Head of caudate nucleus (tissue), 42 donors: Measurements from ENCODE around the gene DNAJC5.
A peak's percentile ranks its signal among the peaks of the same experiment; 100 is the strongest.
"Not testable (repeated sequence)": the region's sequence is repeated elsewhere in the genome, so short reads cannot be mapped to it uniquely, and the experiment has no call there.

Experiments
- DNase-seq, 42 donors: peaks; one replicate each; pipeline versions ENCODE4 v3.0.0 to v3.0.0-alpha.2; 2020 to 2021; ENCODE audit warnings: mixed read lengths in 7 of 42
- intact Hi-C: fragments of 100-400 bp; cut with DNase I; formaldehyde crosslinking; loops from one replicate; pipeline ENCODE4 v1.15.0; 2022

Gene DNAJC5

DNA sequence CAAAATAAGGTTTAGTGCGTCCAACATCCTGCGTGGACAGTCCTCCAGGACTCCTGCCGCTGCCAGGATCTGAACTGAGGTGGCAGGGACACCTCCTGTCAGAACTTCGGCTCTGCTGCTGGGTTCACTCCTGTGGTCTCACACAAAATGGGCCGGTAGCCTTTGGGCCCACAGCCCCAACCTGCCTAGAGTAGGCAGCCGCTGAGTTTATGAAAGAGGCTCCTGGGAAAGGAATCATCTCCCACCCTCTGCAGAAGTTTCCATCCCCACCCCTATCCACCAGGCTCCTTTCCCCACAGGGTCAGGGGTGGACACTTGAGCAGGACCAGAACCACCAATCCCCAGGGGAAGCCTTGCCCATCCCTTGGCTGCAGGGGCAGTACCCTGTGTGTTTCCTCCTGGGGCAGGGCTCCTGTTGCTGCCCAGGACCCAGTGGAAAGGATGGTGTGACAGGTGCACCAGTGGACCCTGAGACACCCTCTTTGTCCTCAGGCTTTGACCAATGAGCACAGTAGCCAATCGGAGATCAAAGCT lies 35.7 kb upstream of the DNAJC5 start:
- intact Hi-C loops = loop anchor here (10.0 kb wide), 1 partner anchor 354 kb away; no protein-coding TSS in a partner anchor
- no peak for DNase-seq

DNA sequence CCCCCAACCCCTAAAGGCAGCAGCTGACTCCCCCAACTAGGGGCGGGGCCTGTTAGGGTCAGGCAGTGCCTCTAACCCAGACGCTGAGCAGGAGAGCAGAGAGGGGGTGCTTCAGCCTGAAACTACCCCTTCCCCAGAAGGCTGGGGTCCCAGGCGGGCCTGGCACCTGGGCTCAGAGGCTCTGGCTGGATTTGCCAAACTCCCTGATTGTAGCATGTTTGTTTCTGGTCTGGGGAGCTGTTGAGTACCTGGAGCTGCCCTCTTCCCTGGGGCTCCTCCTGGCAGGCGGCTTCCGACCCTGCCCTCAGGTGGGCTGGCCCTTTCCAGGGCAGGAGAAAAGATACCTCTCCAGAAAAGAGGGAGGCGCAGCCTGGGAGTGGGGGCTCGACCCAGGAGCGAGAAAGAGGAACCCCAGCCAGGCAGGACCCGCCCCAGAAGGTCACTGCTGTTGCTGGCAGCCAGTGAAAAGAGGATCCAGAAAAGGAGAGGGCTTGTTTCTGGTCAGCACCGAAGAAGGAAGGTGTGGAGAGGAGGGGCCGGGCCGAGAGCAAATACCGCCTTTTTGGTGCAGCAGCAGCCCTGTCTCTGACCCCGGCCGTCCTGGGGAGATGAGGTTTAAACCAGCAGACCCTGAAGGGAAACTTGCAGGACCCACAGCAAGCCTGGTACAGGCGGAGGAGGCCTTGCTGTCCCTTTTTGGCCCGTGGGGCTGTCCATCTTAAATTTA lies 34.4 kb upstream of the DNAJC5 start:
- DNase-seq = peak in 20 of 42 donors; percentile 14 to 62 (median 32)
- intact Hi-C loops = no loop called here

GRCh38 chr20:63861365-63861934 lies 33.5 kb upstream of the DNAJC5 start, which contains the start of gene ABHD16B:
Gene ABHD16B (plus strand): TSS chr20:63861498. CDS start chr20:63861541, 43 bp downstream.
- no peak for DNase-seq
- intact Hi-C loops = no loop called here

DNA sequence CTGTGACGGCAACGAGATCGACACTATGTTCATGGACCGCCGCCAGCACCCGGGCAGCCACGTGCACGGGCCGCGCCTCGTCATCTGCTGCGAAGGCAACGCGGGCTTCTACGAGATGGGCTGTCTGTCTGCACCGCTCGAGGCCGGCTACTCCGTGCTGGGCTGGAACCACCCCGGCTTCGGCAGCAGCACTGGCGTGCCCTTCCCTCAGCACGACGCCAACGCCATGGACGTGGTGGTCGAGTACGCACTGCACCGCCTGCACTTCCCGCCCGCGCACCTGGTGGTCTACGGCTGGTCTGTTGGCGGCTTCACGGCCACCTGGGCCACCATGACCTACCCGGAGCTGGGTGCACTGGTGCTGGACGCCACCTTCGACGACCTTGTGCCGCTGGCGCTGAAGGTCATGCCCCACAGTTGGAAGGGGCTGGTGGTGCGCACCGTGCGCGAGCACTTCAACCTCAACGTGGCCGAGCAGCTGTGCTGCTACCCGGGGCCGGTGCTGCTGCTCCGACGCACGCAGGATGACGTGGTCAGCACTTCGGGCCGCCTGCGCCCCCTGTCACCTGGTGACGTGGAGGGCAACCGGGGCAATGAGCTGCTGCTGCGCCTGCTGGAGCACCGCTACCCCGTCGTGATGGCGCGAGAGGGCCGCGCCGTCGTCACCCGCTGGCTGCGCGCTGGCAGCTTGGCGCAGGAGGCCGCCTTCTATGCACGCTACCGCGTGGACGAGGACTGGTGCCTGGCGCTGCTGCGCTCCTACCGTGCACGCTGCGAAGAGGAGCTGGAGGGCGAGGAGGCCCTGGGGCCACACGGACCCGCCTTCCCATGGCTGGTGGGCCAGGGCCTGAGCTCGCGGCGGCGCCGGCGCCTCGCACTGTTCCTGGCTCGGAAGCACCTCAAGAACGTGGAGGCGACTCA lies 32.7 kb upstream of the DNAJC5 start:
- intact Hi-C loops = no loop called here
- no peak for DNase-seq

- intact Hi-C loops = no loop called here
- DNase-seq = no peak
Observed at GRCh38 chr20:63863021-63863797, 31.7 kb upstream of the DNAJC5 start.

DNA sequence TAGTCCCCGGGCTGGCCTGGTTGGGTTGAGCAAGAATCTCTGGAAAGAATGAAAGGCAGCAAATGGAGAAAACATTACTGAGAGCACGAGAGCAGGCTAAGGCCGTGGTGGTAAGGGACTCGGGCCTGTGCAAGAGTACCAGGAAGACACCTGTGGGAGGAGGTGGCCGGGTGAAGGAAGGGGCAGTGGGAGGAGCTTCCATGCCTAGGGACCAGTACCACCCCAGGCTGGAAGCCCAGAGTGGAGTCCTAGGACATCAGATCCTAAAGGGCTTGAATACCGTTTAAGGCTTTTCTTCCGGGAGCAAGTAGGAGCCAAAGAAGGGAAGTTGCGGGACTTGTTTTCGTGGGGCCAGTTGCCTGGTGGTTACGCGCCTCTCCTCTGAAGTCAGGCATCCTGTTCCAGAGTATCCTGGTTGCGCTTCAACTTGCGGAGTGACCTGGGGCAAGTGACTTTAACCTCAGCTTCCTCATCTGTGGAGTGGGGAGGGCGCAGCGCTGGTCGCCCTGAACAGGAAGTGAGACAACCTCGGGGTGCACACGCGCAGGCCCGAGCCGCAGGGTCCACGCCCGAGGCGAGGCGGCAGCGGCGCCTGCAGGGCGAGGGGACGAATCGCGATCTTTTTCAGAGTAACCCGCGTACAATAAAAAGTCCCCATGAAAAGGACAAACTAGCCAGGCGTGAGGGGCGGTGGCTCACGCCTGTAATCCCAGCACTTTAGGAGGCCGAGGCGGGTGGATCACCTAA lies 31.0 kb upstream of the DNAJC5 start:
- DNase-seq = peak; percentile 44 to 87 (median 71)
- intact Hi-C loops = no loop called here

DNA sequence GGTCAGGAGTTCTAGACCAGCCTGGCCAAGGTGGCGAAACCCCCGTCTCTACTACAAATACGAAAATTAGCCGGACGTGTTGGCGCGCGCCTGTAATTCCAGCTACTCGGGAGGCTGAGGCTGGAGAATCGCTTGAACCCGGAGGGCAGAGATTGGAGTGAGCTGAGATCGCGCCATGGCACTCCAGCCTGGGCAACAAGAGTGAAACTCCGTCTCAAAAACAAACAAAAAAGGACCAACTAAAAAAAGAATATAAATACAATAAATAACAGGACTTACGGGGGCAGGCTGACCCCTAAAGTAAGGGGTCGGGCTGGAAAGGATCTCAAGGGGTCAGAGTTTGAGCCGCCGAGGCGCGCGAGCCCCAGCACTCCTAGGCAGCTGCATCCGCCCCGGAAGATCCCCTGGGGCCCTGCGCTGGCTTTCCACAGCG lies 30.4 kb upstream of the DNAJC5 start:
- intact Hi-C loops = no loop called here
- no peak for DNase-seq

DNA sequence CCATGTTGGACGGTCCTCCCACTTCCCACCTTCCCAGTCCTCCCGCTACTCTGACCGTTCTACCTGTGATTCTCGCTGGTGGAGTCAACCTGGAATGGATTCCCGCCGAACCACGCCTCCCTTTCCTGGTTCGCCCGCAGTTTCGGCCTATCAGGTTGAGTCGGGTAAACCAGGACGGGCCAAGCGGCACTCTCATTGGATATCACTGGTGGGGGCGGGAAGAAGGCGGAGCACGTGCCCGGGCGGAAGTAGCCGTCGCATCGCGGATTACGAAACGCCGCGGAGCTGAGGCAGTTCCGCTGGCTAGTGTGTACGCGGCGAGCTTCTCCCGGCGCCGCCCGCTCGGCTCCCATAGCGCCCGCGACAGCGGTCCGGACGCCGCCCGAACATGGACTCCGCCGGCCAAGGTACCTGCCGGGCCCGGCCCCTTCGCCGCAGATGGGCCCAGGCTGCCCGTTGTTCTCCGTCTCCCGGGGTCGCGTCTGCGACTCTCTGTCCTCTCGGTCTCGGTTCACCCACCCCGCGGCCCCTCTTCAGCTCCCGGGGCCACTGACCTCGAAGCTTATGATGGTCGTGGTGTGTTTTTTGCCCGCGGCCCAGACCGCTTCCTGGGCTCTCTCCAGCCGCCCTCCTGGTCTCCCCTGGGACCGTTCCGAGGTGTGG lies 29.8 kb upstream of the DNAJC5 start, which contains the start of gene TPD52L2:
TPD52L2 (plus strand) TSS at position 293 of the 663 bp plus-strand sequence; CDS start at position 389, 96 bp downstream.
- peak; percentile 97 to 100 (median 99) for DNase-seq

GRCh38 chr20:63867042-63867441 lies 27.9 kb upstream of the DNAJC5 start:
- DNase-seq, intact Hi-C loops: not testable (repeated sequence)

More for the DNA sequence above, 29.8 kb upstream of the DNAJC5 start, which contains the start of gene TPD52L2:
- intact Hi-C loops = no loop called here

GRCh38 chr20:63868264-63868663 lies 26.7 kb upstream of the DNAJC5 start:
- no peak for DNase-seq
- intact Hi-C loops = no loop called here

DNA sequence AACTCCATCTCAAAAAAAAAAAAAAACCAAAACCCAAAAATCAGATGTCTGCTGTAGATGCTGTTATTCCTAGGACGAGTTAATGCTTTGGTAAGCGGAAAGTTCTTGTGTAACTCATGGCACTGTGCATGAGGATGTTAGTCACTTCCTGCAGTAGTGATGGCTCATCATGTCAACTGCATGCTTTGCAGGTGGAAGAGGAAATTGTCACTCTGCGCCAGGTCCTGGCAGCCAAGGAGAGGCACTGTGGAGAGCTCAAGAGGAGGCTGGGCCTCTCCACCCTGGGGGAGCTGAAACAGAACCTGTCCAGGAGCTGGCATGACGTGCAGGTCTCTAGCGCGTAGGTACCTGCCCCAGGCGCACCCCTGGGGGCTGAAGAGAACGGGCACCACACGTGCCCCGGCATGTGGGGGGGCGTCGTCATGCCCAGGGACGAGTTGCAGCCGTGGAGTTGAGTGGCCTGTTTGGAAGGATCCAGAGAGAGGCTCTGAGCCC lies 21.4 kb upstream of the DNAJC5 start:
- intact Hi-C loops = no loop called here
- peak in 17 of 42 donors; percentile 29 to 71 (median 42) for DNase-seq

DNA sequence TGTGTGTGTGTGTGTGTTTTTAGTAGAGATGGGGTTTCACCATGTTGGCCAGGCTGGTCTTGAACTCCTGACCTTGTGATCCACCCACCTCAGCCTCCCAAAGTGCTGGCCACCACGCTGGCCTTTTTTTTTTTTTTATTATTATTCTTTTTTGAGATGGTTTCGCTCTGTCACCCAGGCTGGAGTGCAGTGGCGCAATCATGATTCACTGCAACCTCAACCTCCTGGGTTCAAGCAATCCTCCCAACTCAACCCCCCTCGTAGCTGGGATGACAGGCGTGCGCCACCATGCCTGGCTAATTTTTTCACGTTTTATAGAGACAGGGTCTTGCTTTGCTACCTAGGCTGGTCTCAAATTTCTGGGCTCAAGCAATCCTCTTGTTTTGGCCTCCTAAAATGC lies 20.7 kb upstream of the DNAJC5 start:
- intact Hi-C loops = not testable (repeated sequence)

DNA sequence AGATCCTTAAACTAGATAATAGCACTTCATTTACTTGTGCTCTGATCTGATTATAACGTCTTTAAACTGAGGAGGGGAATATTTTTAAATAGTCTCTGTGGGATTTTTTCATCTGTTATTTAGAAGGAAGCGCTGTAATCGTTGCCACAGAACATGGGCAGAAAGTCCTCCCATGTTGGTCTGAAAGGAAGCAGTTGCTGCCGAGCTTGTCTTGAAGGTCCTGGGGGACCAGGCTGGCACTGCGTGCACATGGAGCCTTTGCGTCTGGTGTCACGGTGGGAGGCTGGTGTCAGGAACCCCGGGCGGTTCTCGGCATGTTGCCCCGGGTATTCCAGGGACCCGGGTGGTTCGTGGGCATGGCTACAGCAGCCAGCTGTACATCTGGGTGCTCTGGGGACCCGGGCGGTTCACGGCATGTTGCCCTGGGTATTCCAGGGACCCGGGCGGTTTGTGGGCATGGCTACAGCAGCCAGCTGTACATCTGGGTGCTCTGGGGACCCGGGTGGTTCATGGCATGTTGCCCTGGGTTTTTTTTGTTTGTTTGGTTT lies 18.4 kb upstream of the DNAJC5 start:
- no peak for DNase-seq
- intact Hi-C loops = no loop called here

More for the DNA sequence above, 20.7 kb upstream of the DNAJC5 start:
- DNase-seq = not testable (repeated sequence)

GRCh38 chr20:63877755-63878470 lies 17.0 kb upstream of the DNAJC5 start:
- DNase-seq = no peak

DNA sequence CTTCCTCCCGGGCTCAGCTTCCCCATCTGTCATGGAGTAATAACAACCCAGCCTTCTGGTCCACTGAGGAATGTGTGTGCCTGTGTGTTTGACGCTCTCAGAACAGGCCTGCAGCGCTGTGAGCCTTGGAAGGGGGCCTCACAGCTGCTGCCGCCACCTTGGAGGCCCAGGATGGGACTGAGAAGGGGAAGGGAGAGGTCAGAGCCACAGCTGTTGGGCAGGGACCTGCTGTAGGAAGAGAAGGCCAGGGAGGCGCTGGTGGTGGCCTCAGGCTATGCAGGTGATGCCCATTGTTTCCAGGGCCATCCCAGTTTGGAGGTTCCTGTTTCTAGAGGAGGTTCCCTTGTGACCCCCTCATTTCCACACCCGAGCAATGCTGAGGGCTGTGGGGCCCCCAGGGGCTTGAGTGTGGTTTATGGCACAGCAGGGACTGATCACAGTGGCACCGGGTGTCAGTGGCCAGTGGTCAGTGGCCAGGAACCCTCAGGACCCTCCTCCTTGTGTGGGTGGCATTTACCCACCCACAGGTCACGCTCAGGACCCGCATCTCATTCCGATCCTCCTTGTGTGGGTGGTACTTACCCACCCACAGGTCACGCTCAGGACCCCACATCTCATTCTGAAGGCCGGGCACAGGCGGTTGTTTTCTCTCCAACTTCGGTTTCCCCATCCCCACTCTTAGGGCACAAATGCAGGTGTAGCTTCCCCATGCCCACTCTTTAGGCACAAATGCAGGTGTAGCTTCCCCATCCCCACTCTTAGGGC lies 15.8 kb upstream of the DNAJC5 start:
- intact Hi-C loops = no loop called here
- DNase-seq = no peak

More at GRCh38 chr20:63877755-63878470, 17.0 kb upstream of the DNAJC5 start:
- intact Hi-C loops = no loop called here
